HG03442 (cell line): ENCODE measurements around the gene EPHA4.

ENCODE experiments used
- ATAC-seq: cut with Tn5 transposase; IDR thresholded peaks from one replicate; pipeline ENCODE4 v1.9.1; 2021; ENCODE audit warnings: mild to moderate bottlenecking, moderate library complexity; ENCODE audit not compliant: unreplicated experiment

Gene EPHA4

GRCh38 chr2:221410487-221410886 is 161.6 kb downstream of the EPHA4 start:
- ATAC-seq: no peak

GRCh38 chr2:221407765-221408164 is 164.3 kb downstream of the EPHA4 start:
- no peak for ATAC-seq

GRCh38 chr2:221405521-221405920 is 166.6 kb downstream of the EPHA4 start:
- ATAC-seq: no peak

GRCh38 chr2:221402072-221402471 is 170.0 kb downstream of the EPHA4 start:
- no peak for ATAC-seq

- ATAC-seq: no peak
Observed at GRCh38 chr2:221400411-221400810, 171.7 kb downstream of the EPHA4 start.

- ATAC-seq: no peak
Observed at GRCh38 chr2:221399183-221399582, 172.9 kb downstream of the EPHA4 start.

GRCh38 chr2:221397187-221397586 is 174.9 kb downstream of the EPHA4 start:
- ATAC-seq: no peak

- no peak for ATAC-seq
Observed at GRCh38 chr2:221392228-221392881, 179.7 kb downstream of the EPHA4 start.

- ATAC-seq: no peak
Observed at GRCh38 chr2:221390878-221391277, 181.2 kb downstream of the EPHA4 start.

- no peak for ATAC-seq
Observed at GRCh38 chr2:221389904-221390303, 182.2 kb downstream of the EPHA4 start.

- ATAC-seq: no peak
Observed at GRCh38 chr2:221389421-221389820, 182.7 kb downstream of the EPHA4 start.

- ATAC-seq: no peak
Observed at GRCh38 chr2:221388891-221389290, 183.2 kb downstream of the EPHA4 start.

GRCh38 chr2:221385716-221386115 is 186.4 kb downstream of the EPHA4 start:
- no peak for ATAC-seq

- no peak for ATAC-seq
Observed at GRCh38 chr2:221381928-221382488, 190.1 kb downstream of the EPHA4 start.

GRCh38 chr2:221380686-221381085 is 191.4 kb downstream of the EPHA4 start:
- no peak for ATAC-seq

GRCh38 chr2:221380062-221380461 is 192.0 kb downstream of the EPHA4 start:
- no peak for ATAC-seq

- ATAC-seq: no peak
Observed at GRCh38 chr2:221377597-221377996, 194.5 kb downstream of the EPHA4 start.

GRCh38 chr2:221377066-221377465 is 195.0 kb downstream of the EPHA4 start:
- no peak for ATAC-seq

GRCh38 chr2:221374234-221374633 is 197.9 kb downstream of the EPHA4 start:
- no peak for ATAC-seq

- no peak for ATAC-seq
Observed at GRCh38 chr2:221372907-221373306, 199.2 kb downstream of the EPHA4 start.

- ATAC-seq: no peak
Observed at GRCh38 chr2:221372159-221372884, 199.8 kb downstream of the EPHA4 start.

GRCh38 chr2:221371347-221371746 is 200.8 kb downstream of the EPHA4 start:
- ATAC-seq: no peak
